HepG2 (cell line): ENCODE data around the gene ADARB1.

ENCODE experiments used
- BRF2 ChIP-seq: sonication (generic); formaldehyde crosslinking; IDR thresholded peaks from 2 replicates; pipeline ENCODE4 v1.8.1; 2022; ENCODE audit warnings: mild to moderate bottlenecking, missing genetic modification reagents
- CTCF ChIP-seq: sonication (generic); formaldehyde crosslinking; IDR thresholded peaks from 2 replicates; pipeline ENCODE4 v1.5.0; 2020; ENCODE audit warnings: mild to moderate bottlenecking, missing genetic modification reagents, moderate library complexity
- EP300 ChIP-seq, 3 experiments: sonication (generic) in 1 of 3; formaldehyde crosslinking in 1 of 3; IDR thresholded peaks; 2 replicates each; pipeline versions ENCODE4 v1.5.1 to v1.6.1; 2011 to 2020; ENCODE audit warnings: low read depth in 2 of 3, low read length in 2 of 3, borderline replicate concordance in 1 of 3, improper control_type of control experiment in 1 of 3, mild to moderate bottlenecking in 1 of 3, missing genetic modification reagents in 1 of 3, moderate library complexity in 1 of 3
- ERF ChIP-seq: IDR thresholded peaks from 2 replicates; pipeline ENCODE4 v1.6.1; 2018; ENCODE audit warnings: missing biosample characterization, missing genetic modification reagents
- MAZ ChIP-seq, 2 experiments: sonication (generic) in 1 of 2; formaldehyde crosslinking in 1 of 2; IDR thresholded peaks; 2 replicates each; pipeline versions ENCODE4 v1.5.0 to v1.6.1; 2012 to 2020; ENCODE audit warnings: low read depth in 2 of 2, mild to moderate bottlenecking in 2 of 2, borderline replicate concordance in 1 of 2, improper control_type of control experiment in 1 of 2, low read length in 1 of 2, missing genetic modification reagents in 1 of 2, moderate library complexity in 1 of 2
- PAX8 ChIP-seq: sonication (generic); formaldehyde crosslinking; IDR thresholded peaks from 2 replicates; pipeline ENCODE4 v1.8.0; 2022; ENCODE audit warnings: mild to moderate bottlenecking, missing genetic modification reagents, borderline replicate concordance
- POLR2A ChIP-seq, 2 experiments: IDR thresholded peaks; 2 replicates each; pipeline ENCODE4 v1.6.1; 2011; ENCODE audit warnings: low read depth in 2 of 2, low read length in 2 of 2, mild to moderate bottlenecking in 1 of 2, moderate library complexity in 1 of 2; ENCODE audit not compliant: insufficient read depth in 1 of 2
- ZBTB33 ChIP-seq: sonication (generic); formaldehyde crosslinking; IDR thresholded peaks from 2 replicates; pipeline ENCODE4 v1.4.0; 2020; ENCODE audit warnings: missing genetic modification reagents
- ZHX1 ChIP-seq: sonication (generic); formaldehyde crosslinking; IDR thresholded peaks from 2 replicates; pipeline ENCODE4 v1.8.1; 2022; ENCODE audit warnings: low read depth, mild to moderate bottlenecking, missing genetic modification reagents
- ZNF776 ChIP-seq: sonication (generic); formaldehyde crosslinking; IDR thresholded peaks from 2 replicates; pipeline ENCODE4 v1.4.0; 2020; ENCODE audit warnings: mild to moderate bottlenecking, missing genetic modification reagents
- ZSCAN29 ChIP-seq: sonication (generic); formaldehyde crosslinking; conservative IDR thresholded peaks from 2 replicates; pipeline ENCODE4 v1.4.0; 2020; ENCODE audit warnings: mild to moderate bottlenecking, missing genetic modification reagents
- ZUFSP ChIP-seq: sonication (generic); formaldehyde crosslinking; IDR thresholded peaks from 2 replicates; pipeline ENCODE4 v1.9.0; 2021; ENCODE audit warnings: missing genetic modification reagents, mild to moderate bottlenecking, borderline replicate concordance

- TF ChIP-seq CTCF (CRISPR knock-in tag) (no peak), MAZ (IDR thresholded peaks at IDR 0.05; ENCODE audit: borderline replicate concordance, low read depth, low read length) (no peak), MAZ (CRISPR knock-in tag; IDR thresholded peaks at IDR 0.05; ENCODE audit: low read depth) (no peak), BRF2 (CRISPR knock-in tag) (no peak), ZHX1 (no peak), ZBTB33 (CRISPR knock-in tag) (no peak), PAX8 (CRISPR knock-in tag) (no peak), ZSCAN29 (CRISPR knock-in tag) (no peak), ZNF776 (CRISPR knock-in tag) (no peak), ZUFSP (CRISPR knock-in tag) (no peak), EP300 (IDR thresholded peaks at IDR 0.05; ENCODE audit: low read depth in 2 of 2, low read length in 2 of 2) (no peak), EP300 (CRISPR knock-in tag; IDR thresholded peaks at IDR 0.05; ENCODE audit: borderline replicate concordance) (no peak), POLR2A (IDR thresholded peaks at IDR 0.05; ENCODE audit: insufficient read depth in 1 of 2, low read depth in 2 of 2, low read length in 2 of 2) (no peak), ERF (no peak)
Measured at GRCh38 chr21:45026066-45026745, 48.2 kb upstream of the ADARB1 start.
